Type B pancreatic cell (in vitro differentiated cells): ENCODE data around the gene DOCK2. TPM values are rescaled to one million over a fixed set of nuclear protein-coding genes. Genes with fewer than 3 reads are reported as not detected.

Experiments used
- DNase-seq: peaks from one replicate; pipeline ENCODE4 v3.0.0; 2021; ENCODE audit warnings: mixed read lengths; ENCODE audit not compliant: unreplicated experiment; ENCODE audit errors: extremely low spot score
- H3K27ac Mint-ChIP-seq: 2 replicates; pipeline ENCODE4 v1.8.0; 2021; ENCODE audit warnings: mild to moderate bottlenecking, mixed read lengths
- H3K27me3 Mint-ChIP-seq: 2 replicates; pipeline ENCODE4 v1.8.0; 2021; ENCODE audit warnings: mixed read lengths
- H3K36me3 Mint-ChIP-seq: 2 replicates; pipeline ENCODE4 v1.8.0; 2021; ENCODE audit warnings: mixed read lengths
- H3K4me1 Mint-ChIP-seq: one replicate; pipeline ENCODE4 v1.8.0; 2021; ENCODE audit warnings: mixed read lengths; ENCODE audit not compliant: unreplicated experiment
- H3K4me3 Mint-ChIP-seq: 2 replicates; pipeline ENCODE4 v1.8.0; 2021; ENCODE audit warnings: mild to moderate bottlenecking, mixed read lengths
- H3K9me3 Mint-ChIP-seq: 2 replicates; pipeline ENCODE4 v1.8.0; 2021; ENCODE audit warnings: mixed read lengths
- total RNA-seq: library from RNA; stranded (reverse); gene quantifications from 2 replicates; pipeline ENCODE4 v1.2.1, GENCODE V29; 2021; ENCODE audit warnings: low replicate concordance
- TF ChIP-seq, protein P1 (sequence below): fragments of 200-600 bp; sonication (generic); conservative IDR thresholded peaks from 2 replicates; pipeline ENCODE4 v1.5.0; 2021; ENCODE audit warnings: antibody characterized with exemption, mild to moderate bottlenecking

Gene DOCK2
- total RNA-seq, 1 donor from 2014 or later = 0.82 TPM

DNA sequence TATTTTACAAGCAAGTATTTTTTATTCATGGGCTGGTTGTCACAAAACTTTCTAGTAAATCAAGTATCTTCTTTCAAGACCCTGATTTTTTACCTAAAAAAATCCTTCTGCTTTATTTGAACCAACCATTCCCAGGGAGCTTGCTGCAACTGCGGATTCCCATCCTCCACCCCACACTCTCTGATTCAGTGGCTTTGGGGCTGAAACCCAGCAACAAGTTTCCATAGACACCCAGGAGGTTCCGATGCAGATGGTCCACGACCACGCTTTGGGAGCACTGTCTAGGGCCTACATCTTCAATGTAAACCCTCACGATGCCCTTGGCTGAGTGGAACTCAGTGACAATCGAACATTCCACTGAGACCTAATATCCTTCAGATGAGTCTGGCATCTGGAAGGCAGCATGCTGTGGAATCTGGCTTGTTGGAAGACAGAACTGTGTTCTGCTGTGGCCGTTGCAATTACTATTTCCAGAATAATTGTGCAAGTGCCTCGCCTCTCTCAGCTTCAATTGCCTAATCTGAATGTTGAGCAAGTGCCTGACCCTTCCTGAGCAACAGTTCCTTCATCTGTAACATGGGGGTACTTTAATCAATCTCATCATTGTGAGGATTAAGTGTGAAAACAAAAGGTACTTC lies 238.1 kb downstream of the DOCK2 start:
- Mint-ChIP-seq H3K4me3 (no peak overlapping the region), H3K27ac (no peak overlapping the region)
- TF ChIP-seq, protein P1, sequence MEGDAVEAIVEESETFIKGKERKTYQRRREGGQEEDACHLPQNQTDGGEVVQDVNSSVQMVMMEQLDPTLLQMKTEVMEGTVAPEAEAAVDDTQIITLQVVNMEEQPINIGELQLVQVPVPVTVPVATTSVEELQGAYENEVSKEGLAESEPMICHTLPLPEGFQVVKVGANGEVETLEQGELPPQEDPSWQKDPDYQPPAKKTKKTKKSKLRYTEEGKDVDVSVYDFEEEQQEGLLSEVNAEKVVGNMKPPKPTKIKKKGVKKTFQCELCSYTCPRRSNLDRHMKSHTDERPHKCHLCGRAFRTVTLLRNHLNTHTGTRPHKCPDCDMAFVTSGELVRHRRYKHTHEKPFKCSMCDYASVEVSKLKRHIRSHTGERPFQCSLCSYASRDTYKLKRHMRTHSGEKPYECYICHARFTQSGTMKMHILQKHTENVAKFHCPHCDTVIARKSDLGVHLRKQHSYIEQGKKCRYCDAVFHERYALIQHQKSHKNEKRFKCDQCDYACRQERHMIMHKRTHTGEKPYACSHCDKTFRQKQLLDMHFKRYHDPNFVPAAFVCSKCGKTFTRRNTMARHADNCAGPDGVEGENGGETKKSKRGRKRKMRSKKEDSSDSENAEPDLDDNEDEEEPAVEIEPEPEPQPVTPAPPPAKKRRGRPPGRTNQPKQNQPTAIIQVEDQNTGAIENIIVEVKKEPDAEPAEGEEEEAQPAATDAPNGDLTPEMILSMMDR = no peak

DNA sequence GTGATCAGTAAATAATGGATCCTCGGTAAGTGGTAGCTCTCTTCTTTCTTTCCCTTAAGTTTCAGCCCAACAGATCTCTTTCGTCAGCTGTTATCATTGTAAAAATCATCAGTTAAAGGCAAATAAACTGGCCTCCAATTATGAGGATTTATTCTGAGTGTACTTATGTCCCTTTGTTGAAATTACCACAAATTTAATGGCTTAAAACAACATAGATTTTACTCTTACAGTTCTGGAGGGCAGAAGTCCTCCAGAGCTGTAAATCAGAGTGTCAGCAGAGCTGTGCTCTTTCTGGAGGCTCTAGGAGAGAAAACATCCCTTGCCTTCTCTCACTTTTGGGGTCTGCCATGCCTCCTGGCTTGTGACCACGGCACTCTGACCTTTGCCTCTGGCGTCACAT lies 238.7 kb downstream of the DOCK2 start:
- no peak overlapping the region for H3K27ac Mint-ChIP-seq
- H3K9me3 Mint-ChIP-seq = no peaks in the 10 kb centered on the region
- TF ChIP-seq, protein P1 = no peak
- no peak overlapping the region for H3K4me3 Mint-ChIP-seq
- no peak for DNase-seq
- peaks cover 17% of the 10 kb centered on the region for H3K4me1 Mint-ChIP-seq
- peaks cover 4% of the 10 kb centered on the region for H3K36me3 Mint-ChIP-seq
- peaks cover 33% of the 10 kb centered on the region for H3K27me3 Mint-ChIP-seq

More for the DNA sequence above, 238.1 kb downstream of the DOCK2 start:
- Mint-ChIP-seq H3K36me3 (peaks cover 4% of the 10 kb centered on the region), H3K27me3 (peaks cover 33% of the 10 kb centered on the region), H3K4me1 (peaks cover 13% of the 10 kb centered on the region), H3K9me3 (no peaks in the 10 kb centered on the region)
- no peak for DNase-seq

DNA sequence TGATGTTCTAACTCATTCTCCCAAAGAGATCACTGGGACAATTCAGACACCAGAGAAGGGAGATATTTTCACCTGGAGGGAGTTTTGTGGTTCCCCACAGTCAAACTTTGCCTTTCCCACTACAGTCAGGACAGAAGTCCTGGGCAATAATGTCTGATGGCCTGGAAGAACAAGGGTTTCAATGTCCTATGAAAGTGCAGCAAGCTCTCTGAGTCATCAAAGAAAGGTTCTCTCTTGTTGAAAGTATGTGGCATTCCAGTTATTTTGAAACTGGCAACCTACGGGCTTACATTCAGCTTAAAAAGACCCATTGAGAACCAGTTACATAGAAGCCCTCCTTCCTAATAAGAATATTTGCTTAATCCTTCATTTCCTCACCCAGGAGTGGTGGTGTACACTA lies 239.3 kb downstream of the DOCK2 start:
- H3K36me3 Mint-ChIP-seq = peaks cover 4% of the 10 kb centered on the region
- no peak overlapping the region for H3K27ac Mint-ChIP-seq
- H3K27me3 Mint-ChIP-seq = peaks cover 35% of the 10 kb centered on the region
- no peak for DNase-seq
- no peak overlapping the region for H3K4me3 Mint-ChIP-seq
- H3K9me3 Mint-ChIP-seq = no peaks in the 10 kb centered on the region
- H3K4me1 Mint-ChIP-seq = peaks cover 17% of the 10 kb centered on the region
- TF ChIP-seq, protein P1 = no peak

DNA sequence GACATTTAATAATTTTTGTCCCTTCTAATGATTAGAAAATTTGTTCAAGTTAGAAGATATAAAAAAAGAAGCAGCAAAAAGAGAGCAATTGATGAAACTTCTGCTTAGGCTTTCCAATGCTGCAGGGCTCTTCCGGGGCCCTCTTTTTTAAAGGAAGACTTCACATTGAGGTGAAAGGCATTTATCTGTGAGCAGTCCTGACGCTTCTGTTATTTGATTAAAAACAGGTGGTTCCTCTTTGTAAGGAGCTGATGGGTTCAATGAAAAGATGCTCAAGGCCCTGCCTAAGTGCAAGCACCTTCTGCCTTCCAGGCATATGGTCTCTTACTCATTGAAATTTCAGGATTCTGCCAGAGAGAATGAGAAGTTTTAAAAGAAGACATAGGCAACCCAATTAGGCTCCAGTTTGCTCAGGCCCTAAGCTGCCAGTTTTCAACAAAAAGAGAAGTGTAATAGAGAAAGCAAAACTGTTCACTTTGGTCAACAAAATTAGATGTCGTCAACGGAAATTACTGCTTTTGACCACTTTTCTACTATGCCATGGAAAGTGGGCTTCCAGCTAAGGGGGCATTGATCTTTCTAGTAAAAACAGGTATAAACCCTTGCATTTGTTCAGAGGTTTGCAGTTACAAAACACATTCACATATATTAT lies 243.1 kb downstream of the DOCK2 start:
- Mint-ChIP-seq H3K9me3 (no peaks in the 10 kb centered on the region), H3K4me1 (peaks cover 30% of the 10 kb centered on the region), H3K27ac (no peak overlapping the region), H3K36me3 (peaks cover 4% of the 10 kb centered on the region), H3K27me3 (peaks cover 43% of the 10 kb centered on the region), H3K4me3 (no peak overlapping the region)
- TF ChIP-seq, protein P1 = no peak
- no peak for DNase-seq

DNA sequence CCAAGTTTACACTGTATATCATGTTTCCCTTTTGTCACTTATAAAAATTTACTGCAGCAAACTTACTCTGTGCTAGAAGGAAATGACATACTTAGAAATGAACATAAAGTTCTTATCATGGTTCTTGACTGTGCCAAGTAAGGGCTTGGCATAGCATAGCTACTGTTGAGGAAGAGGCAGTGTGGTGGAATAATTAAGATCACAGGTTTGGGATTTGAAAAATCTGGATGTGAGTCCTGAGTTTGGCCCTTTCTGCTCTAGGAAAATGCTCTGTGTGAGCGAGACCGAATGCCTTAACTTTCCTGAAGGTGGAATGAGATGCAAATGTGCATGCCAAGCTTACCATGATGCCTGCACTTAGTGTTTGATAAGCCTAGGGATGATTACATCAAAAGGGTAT lies 243.7 kb downstream of the DOCK2 start:
- peaks cover 46% of the 10 kb centered on the region for H3K27me3 Mint-ChIP-seq
- peaks cover 30% of the 10 kb centered on the region for H3K4me1 Mint-ChIP-seq
- peaks cover 4% of the 10 kb centered on the region for H3K36me3 Mint-ChIP-seq
- H3K27ac Mint-ChIP-seq = no peak overlapping the region
- no peaks in the 10 kb centered on the region for H3K9me3 Mint-ChIP-seq
- DNase-seq = no peak
- TF ChIP-seq, protein P1 = no peak
- no peak overlapping the region for H3K4me3 Mint-ChIP-seq
